IMR-90 (cell line): Measurements from ENCODE around the gene TBC1D24. TPM values are rescaled to one million over a fixed set of nuclear protein-coding genes. Genes with fewer than 3 reads are reported as not detected.

Source experiments
- ATAC-seq: fragments of 200-7000 bp; cut with Tn5 transposase; 2 replicates; pipeline ENCODE4 v1.9.1; 2020; ENCODE audit warnings: low read depth, mild to moderate bottlenecking, moderate library complexity
- BruUV-seq: library from RNA; stranded (reverse); fragments of 400-500 nt; replicated peaks from 2 replicates; lab custom pipeline; 2021; lab: Mats Ljungman, UMichigan
- CTCF ChIA-PET: fragments of 300-600 bp; formaldehyde crosslinking; extraction: SDS; loops from one replicate; lab custom pipeline; 2021; ENCODE audit warnings: antibody characterized with exemption; lab: Yijun Ruan, JAX
- POLR2A ChIA-PET: fragments of 300-600 bp; sonication (Branson Sonifier 250); formaldehyde crosslinking; loops from one replicate; lab custom pipeline; 2022; ENCODE audit warnings: antibody characterized with exemption; ENCODE audit not compliant: unreplicated experiment; lab: Charles Lee
- DNase-seq: peaks from one replicate; pipeline ENCODE4 v3.0.0; 2013
- H2AFZ ChIP-seq: replicated peaks from 2 replicates; pipeline ENCODE3; 2013; ENCODE audit warnings: low read length, mild to moderate bottlenecking; ENCODE audit not compliant: poor library complexity
- H2AK5ac ChIP-seq: 2 replicates; pipeline ENCODE4 v1.6.1; 2013; ENCODE audit warnings: low read depth, low read length, inconsistent platforms
- H2AK9ac ChIP-seq: replicated peaks from 2 replicates; pipeline ENCODE3; 2013; ENCODE audit warnings: mild to moderate bottlenecking, low read depth, low read length, moderate library complexity; ENCODE audit not compliant: poor library complexity
- H2BK120ac ChIP-seq: 2 replicates; pipeline ENCODE4 v1.6.1; 2013; ENCODE audit warnings: low read depth, low read length, inconsistent platforms
- H2BK15ac ChIP-seq: 3 replicates; pipeline ENCODE4 v1.6.1; 2013; ENCODE audit warnings: low read depth, low read length, inconsistent platforms
- H2BK20ac ChIP-seq: 2 replicates; pipeline ENCODE4 v1.6.1; 2013; ENCODE audit warnings: low read depth, mild to moderate bottlenecking, inconsistent platforms, low read length, moderate library complexity
- H2BK5ac ChIP-seq: 2 replicates; pipeline ENCODE4 v1.6.1; 2013; ENCODE audit warnings: mild to moderate bottlenecking, low read depth, low read length, inconsistent platforms; ENCODE audit not compliant: poor library complexity, severe bottlenecking
- H3K14ac ChIP-seq: replicated peaks from 2 replicates; pipeline ENCODE4 v1.6.1; 2013; ENCODE audit warnings: low read depth, low read length, inconsistent platforms
- H3K18ac ChIP-seq: 2 replicates; pipeline ENCODE4 v1.6.1; 2013; ENCODE audit warnings: low read depth, low read length, control low read depth
- H3K23ac ChIP-seq: 2 replicates; pipeline ENCODE4 v1.6.1; 2013; ENCODE audit warnings: low read depth, low read length, inconsistent platforms
- H3K27ac ChIP-seq: 2 replicates; pipeline ENCODE4 v1.5.1; 2013; ENCODE audit warnings: mild to moderate bottlenecking, control low read depth, low read length; ENCODE audit not compliant: insufficient read depth
- H3K27me3 ChIP-seq: 2 replicates; pipeline ENCODE4 v1.6.1; 2013; ENCODE audit warnings: low read length; ENCODE audit not compliant: control insufficient read depth, insufficient read depth
- H3K36me3 ChIP-seq: 2 replicates; pipeline ENCODE4 v1.6.1; 2013; ENCODE audit warnings: low read length, mixed read lengths; ENCODE audit not compliant: control insufficient read depth, insufficient read depth
- H3K4ac ChIP-seq: 2 replicates; pipeline ENCODE4 v1.6.1; 2013; ENCODE audit warnings: low read depth, low read length, inconsistent platforms
- H3K4me1 ChIP-seq: 2 replicates; pipeline ENCODE4 v1.6.1; 2013; ENCODE audit warnings: low read length, mixed read lengths; ENCODE audit not compliant: control insufficient read depth, insufficient read depth
- H3K4me2 ChIP-seq: 2 replicates; pipeline ENCODE4 v1.6.1; 2013; ENCODE audit warnings: low read depth, mild to moderate bottlenecking, control low read depth, low read length, moderate library complexity
- H3K4me3 ChIP-seq: 2 replicates; pipeline ENCODE4 v1.5.1; 2013; ENCODE audit warnings: low read depth, mild to moderate bottlenecking, control low read depth, low read length, moderate library complexity; ENCODE audit not compliant: insufficient read depth
- H3K56ac ChIP-seq: 2 replicates; pipeline ENCODE4 v1.6.1; 2013; ENCODE audit warnings: low read length, inconsistent platforms; ENCODE audit not compliant: insufficient read depth; ENCODE audit errors: extremely low read depth
- H3K79me1 ChIP-seq, 2 experiments: 2 replicates each; pipeline ENCODE4 v1.6.1; 2013; ENCODE audit warnings: low read length in 2 of 2, inconsistent platforms in 1 of 2, low read depth in 1 of 2
- H3K9ac ChIP-seq: 2 replicates; pipeline ENCODE4 v1.6.1; 2013; ENCODE audit warnings: low read depth, low read length, control low read depth
- H3K9me1 ChIP-seq: 2 replicates; pipeline ENCODE4 v1.6.1; 2013; ENCODE audit warnings: low read length, inconsistent platforms; ENCODE audit not compliant: insufficient read depth
- H3K9me3 ChIP-seq: 2 replicates; pipeline ENCODE4 v1.6.1; 2013; ENCODE audit warnings: low read length; ENCODE audit not compliant: control insufficient read depth, insufficient read depth
- H4K20me1 ChIP-seq: 2 replicates; pipeline ENCODE4 v1.6.1; 2013; ENCODE audit warnings: low read length, inconsistent platforms; ENCODE audit not compliant: insufficient read depth
- H4K5ac ChIP-seq: 2 replicates; pipeline ENCODE4 v1.6.1; 2013; ENCODE audit warnings: mild to moderate bottlenecking, low read depth, low read length, control low read depth
- H4K8ac ChIP-seq, 2 experiments: 2 replicates each; pipeline ENCODE4 v1.6.1; 2013; ENCODE audit warnings: low read depth in 2 of 2, low read length in 2 of 2, control low read depth in 1 of 2, inconsistent platforms in 1 of 2
- H4K91ac ChIP-seq: 2 replicates; pipeline ENCODE4 v1.6.1; 2013; ENCODE audit warnings: low read depth, low read length, inconsistent platforms; ENCODE audit not compliant: insufficient read depth
- BHLHE40 ChIP-seq: fragments of 150-350 bp; IDR thresholded peaks from 2 replicates; pipeline ENCODE4 v1.6.1; 2016; ENCODE audit warnings: mild to moderate bottlenecking, low read depth, low read length
- CEBPB ChIP-seq: IDR thresholded peaks from 2 replicates; pipeline ENCODE4 v1.6.1; 2012; ENCODE audit warnings: low read depth, low read length, improper control_type of control experiment
- CHD1 ChIP-seq: IDR thresholded peaks from 2 replicates; pipeline ENCODE4 v1.6.1; 2012; ENCODE audit warnings: low read depth, low read length, improper control_type of control experiment
- FOS ChIP-seq: fragments of 150-350 bp; IDR thresholded peaks from 2 replicates; pipeline ENCODE4 v1.6.1; 2016; ENCODE audit warnings: low read depth, low read length
- MAFK ChIP-seq: IDR thresholded peaks from 2 replicates; pipeline ENCODE4 v1.6.1; 2012; ENCODE audit warnings: low read depth, low read length, improper control_type of control experiment
- MAZ ChIP-seq: IDR thresholded peaks from 2 replicates; pipeline ENCODE4 v1.6.1; 2012; ENCODE audit warnings: low read depth, mild to moderate bottlenecking, low read length, improper control_type of control experiment, moderate library complexity, borderline replicate concordance
- MXI1 ChIP-seq: IDR thresholded peaks from 2 replicates; pipeline ENCODE4 v1.6.1; 2012; ENCODE audit warnings: low read depth, mild to moderate bottlenecking, low read length, moderate library complexity, borderline replicate concordance
- NFE2L2 ChIP-seq: fragments of 150-350 bp; IDR thresholded peaks from 2 replicates; pipeline ENCODE4 v1.6.1; 2016; ENCODE audit warnings: low read depth, mild to moderate bottlenecking, low read length
- POLR2A ChIP-seq: IDR thresholded peaks from 2 replicates; pipeline ENCODE4 v1.6.1; 2012; ENCODE audit warnings: mild to moderate bottlenecking, low read depth, low read length
- RAD21 ChIP-seq: IDR thresholded peaks from 2 replicates; pipeline ENCODE4 v1.6.1; 2012; ENCODE audit warnings: low read length, improper control_type of control experiment
- RCOR1 ChIP-seq: IDR thresholded peaks from 2 replicates; pipeline ENCODE4 v1.6.1; 2012; ENCODE audit warnings: mild to moderate bottlenecking, low read length, improper control_type of control experiment; ENCODE audit not compliant: insufficient replicate concordance
- RFX5 ChIP-seq: IDR thresholded peaks from 2 replicates; pipeline ENCODE4 v1.8.0; 2012; ENCODE audit warnings: low read depth, mild to moderate bottlenecking, low read length, moderate library complexity
- SMC3 ChIP-seq: fragments of 150-350 bp; IDR thresholded peaks from 2 replicates; pipeline ENCODE4 v1.6.1; 2016; ENCODE audit warnings: low read depth, mild to moderate bottlenecking, antibody characterized with exemption, low read length, moderate library complexity
- WGBS, 2 experiments: methylation state at CpG; one replicate each; pipeline versions ENCODE4 v1.1.5 to v1.1.7; 2013; ENCODE audit warnings: missing lambda C conversion rate in 2 of 2; ENCODE audit not compliant: insufficient read length in 1 of 2; ENCODE audit errors: extremely low coverage in 2 of 2; 5-methylcytosine and 5-hydroxymethylcytosine counted together
- dilution Hi-C: fragments of 300-500 bp; cut with HindIII; formaldehyde crosslinking; loops from one replicate; pipeline ENCODE4 v1.14.3; 2018; ENCODE audit warnings: low sequenced_read_pairs; ENCODE audit not compliant: unreplicated experiment
- in situ Hi-C: fragments of 300-500 bp; cut with MboI; formaldehyde crosslinking; loops from 3 replicates; pipeline ENCODE4 v1.14.3; 2019; ENCODE audit warnings: low sequenced_read_pairs, inconsistent platforms, mixed read lengths
- intact Hi-C: fragments of 100-400 bp; cut with micrococcal nuclease; formaldehyde crosslinking; loops from 2 replicates; pipeline ENCODE4 v1.10.0; 2022
- polyA plus RNA-seq, 3 experiments: library from polyadenylated mRNA; depleted of rRNA; stranded (reverse); fragments of >200 nt; gene quantifications; 2 replicates each; pipeline ENCODE4 v1.2.3, GENCODE V29; 2012; ENCODE audit warnings: low replicate concordance in 1 of 3
- total RNA-seq: library from RNA; depleted of rRNA; stranded (reverse); fragments of >200 nt; gene quantifications from 2 replicates; pipeline ENCODE4 v1.2.3, GENCODE V29; 2012
- TF ChIP-seq, protein P1 (sequence below): fragments of 150-350 bp; IDR thresholded peaks from 2 replicates; pipeline ENCODE4 v1.6.1; 2017; ENCODE audit warnings: mild to moderate bottlenecking, antibody characterized with exemption, low read length, low read depth
- TF ChIP-seq, protein P2 (sequence below): conservative IDR thresholded peaks from 2 replicates; pipeline ENCODE4 v1.5.1; 2012; ENCODE audit warnings: mild to moderate bottlenecking, low read depth, low read length, improper control_type of control experiment
- TF ChIP-seq, protein P3 (sequence below): fragments of 150-350 bp; IDR thresholded peaks from 2 replicates; pipeline ENCODE4 v1.6.1; 2016; ENCODE audit warnings: low read depth, mild to moderate bottlenecking, low read length, moderate library complexity, borderline replicate concordance

Gene TBC1D24
- total and polyA plus RNA-seq, 2 of the 4 experiments (the other 2 are of a cell fraction): 7.5 to 13.4 TPM

DNA sequence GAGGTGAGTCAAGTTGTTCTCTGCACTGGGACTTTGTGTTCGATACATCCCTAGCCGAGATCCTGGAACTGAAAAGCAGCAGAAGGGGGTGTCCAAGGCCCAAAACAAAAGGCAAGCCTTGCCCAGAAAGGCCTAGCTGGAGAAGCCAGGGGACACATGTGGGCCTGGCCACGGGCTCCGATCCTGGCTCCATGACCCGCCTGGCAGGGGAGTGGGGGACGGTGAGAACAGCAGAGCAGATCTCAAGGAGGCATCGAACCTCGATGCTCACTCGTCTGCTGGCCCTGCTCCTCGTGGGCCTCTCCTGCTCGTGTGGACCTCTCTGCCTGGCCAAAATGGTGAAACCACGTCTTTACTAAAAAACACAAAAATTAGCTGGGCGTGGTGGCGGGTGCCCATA lies 36.8 kb upstream of the TBC1D24 start:
- POLR2A ChIA-PET: no interaction called here
- H2BK5ac ChIP-seq: no peak overlapping the region
- H3K4me2 ChIP-seq: no peak overlapping the region
- no peak overlapping the region for H4K5ac ChIP-seq
- no peak overlapping the region for H2BK15ac ChIP-seq
- 97% methylated on average over 6 of the region's 14 CpGs; no CpG with 5 or more reads in 1 of the 2 experiments for WGBS, 2 experiments
- no peak overlapping the region for H2AFZ ChIP-seq
- no peak overlapping the region for H3K14ac ChIP-seq
- DNase-seq (no peak), ATAC-seq (no peak)
- H3K56ac ChIP-seq: no peak overlapping the region
- intact Hi-C loops (no loop called here), dilution Hi-C loops (no loop called here), in situ Hi-C loops (no loop called here)
- H3K36me3 ChIP-seq: peaks cover 40% of the 10 kb centered on the region
- no peak overlapping the region for H2AK5ac ChIP-seq
- TF ChIP-seq MAFK: no peak
- TF ChIP-seq RAD21: no peak
- no peak for TF ChIP-seq CEBPB
- TF ChIP-seq POLR2A: no peak
- TF ChIP-seq MAZ: no peak
- no peak for TF ChIP-seq RCOR1
- TF ChIP-seq CHD1: no peak
- TF ChIP-seq RFX5: no peak
- no peak for TF ChIP-seq FOS
- TF ChIP-seq SMC3: no peak
- TF ChIP-seq, protein P1, sequence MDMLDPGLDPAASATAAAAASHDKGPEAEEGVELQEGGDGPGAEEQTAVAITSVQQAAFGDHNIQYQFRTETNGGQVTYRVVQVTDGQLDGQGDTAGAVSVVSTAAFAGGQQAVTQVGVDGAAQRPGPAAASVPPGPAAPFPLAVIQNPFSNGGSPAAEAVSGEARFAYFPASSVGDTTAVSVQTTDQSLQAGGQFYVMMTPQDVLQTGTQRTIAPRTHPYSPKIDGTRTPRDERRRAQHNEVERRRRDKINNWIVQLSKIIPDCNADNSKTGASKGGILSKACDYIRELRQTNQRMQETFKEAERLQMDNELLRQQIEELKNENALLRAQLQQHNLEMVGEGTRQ: no peak
- TF ChIP-seq, protein P2, sequence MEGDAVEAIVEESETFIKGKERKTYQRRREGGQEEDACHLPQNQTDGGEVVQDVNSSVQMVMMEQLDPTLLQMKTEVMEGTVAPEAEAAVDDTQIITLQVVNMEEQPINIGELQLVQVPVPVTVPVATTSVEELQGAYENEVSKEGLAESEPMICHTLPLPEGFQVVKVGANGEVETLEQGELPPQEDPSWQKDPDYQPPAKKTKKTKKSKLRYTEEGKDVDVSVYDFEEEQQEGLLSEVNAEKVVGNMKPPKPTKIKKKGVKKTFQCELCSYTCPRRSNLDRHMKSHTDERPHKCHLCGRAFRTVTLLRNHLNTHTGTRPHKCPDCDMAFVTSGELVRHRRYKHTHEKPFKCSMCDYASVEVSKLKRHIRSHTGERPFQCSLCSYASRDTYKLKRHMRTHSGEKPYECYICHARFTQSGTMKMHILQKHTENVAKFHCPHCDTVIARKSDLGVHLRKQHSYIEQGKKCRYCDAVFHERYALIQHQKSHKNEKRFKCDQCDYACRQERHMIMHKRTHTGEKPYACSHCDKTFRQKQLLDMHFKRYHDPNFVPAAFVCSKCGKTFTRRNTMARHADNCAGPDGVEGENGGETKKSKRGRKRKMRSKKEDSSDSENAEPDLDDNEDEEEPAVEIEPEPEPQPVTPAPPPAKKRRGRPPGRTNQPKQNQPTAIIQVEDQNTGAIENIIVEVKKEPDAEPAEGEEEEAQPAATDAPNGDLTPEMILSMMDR: no peak
- no peak for TF ChIP-seq MXI1
- TF ChIP-seq NFE2L2: no peak
- TF ChIP-seq, protein P3, sequence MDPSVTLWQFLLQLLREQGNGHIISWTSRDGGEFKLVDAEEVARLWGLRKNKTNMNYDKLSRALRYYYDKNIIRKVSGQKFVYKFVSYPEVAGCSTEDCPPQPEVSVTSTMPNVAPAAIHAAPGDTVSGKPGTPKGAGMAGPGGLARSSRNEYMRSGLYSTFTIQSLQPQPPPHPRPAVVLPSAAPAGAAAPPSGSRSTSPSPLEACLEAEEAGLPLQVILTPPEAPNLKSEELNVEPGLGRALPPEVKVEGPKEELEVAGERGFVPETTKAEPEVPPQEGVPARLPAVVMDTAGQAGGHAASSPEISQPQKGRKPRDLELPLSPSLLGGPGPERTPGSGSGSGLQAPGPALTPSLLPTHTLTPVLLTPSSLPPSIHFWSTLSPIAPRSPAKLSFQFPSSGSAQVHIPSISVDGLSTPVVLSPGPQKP: no peak
- TF ChIP-seq BHLHE40: no peak
- CTCF ChIA-PET: no interaction called here
- no peak overlapping the region; the same call in 1 of the 2 replicates for H3K4ac ChIP-seq
- H4K91ac ChIP-seq: no peak overlapping the region
- no peaks in the 10 kb centered on the region; the same call in 1 of the 2 replicates for H3K9me1 ChIP-seq
- H2AK9ac ChIP-seq: no peak overlapping the region
- H3K4me1 ChIP-seq: no peaks in the 10 kb centered on the region
- H3K79me1 ChIP-seq: peaks cover 34 to 41% of the 10 kb centered on the region in 2 experiments
- H2BK20ac ChIP-seq: no peak overlapping the region
- H2BK120ac ChIP-seq: no peak overlapping the region
- no peak overlapping the region for H3K4me3 ChIP-seq
- no peaks in the 10 kb centered on the region for H3K9me3 ChIP-seq
- peaks cover 1% of the 10 kb centered on the region; the same call in 1 of the 2 replicates for H4K20me1 ChIP-seq
- no TSS peak for BruUV-seq
- H3K18ac ChIP-seq: no peak overlapping the region
- H3K27ac ChIP-seq: no peak overlapping the region
- H3K23ac ChIP-seq: no peak overlapping the region
- no peak overlapping the region for H4K8ac ChIP-seq
- H3K27me3 ChIP-seq: no peaks in the 10 kb centered on the region
- no peak overlapping the region for H3K9ac ChIP-seq
